DND-41 (cell line): ENCODE data around the gene TMPRSS11E.

ENCODE experiments used
- ATAC-seq: fragments of 200-7000 bp; cut with Tn5 transposase; 3 replicates; pipeline ENCODE4 v1.9.1; 2021; ENCODE audit warnings: low read depth; ENCODE audit not compliant: insufficient read depth
- DNase-seq: peaks from one replicate; pipeline ENCODE4 v3.0.0-alpha.2; 2020
- H2AFZ ChIP-seq: 2 replicates; pipeline ENCODE4 v1.6.0; 2012; ENCODE audit warnings: low read depth, low read length
- H3K27ac ChIP-seq: 2 replicates; pipeline ENCODE4 v1.5.1; 2012; ENCODE audit warnings: low read length, inconsistent platforms
- H3K27me3 ChIP-seq: fragments of 200-600 bp; sonication (generic); 2 replicates; pipeline ENCODE4 v1.6.0; 2012; ENCODE audit warnings: low read length, mild to moderate bottlenecking, inconsistent platforms; ENCODE audit not compliant: insufficient read depth, poor library complexity
- H3K36me3 ChIP-seq: 2 replicates; pipeline ENCODE4 v1.5.1; 2012; ENCODE audit warnings: low read length, inconsistent platforms; ENCODE audit not compliant: insufficient read depth
- H3K4me1 ChIP-seq: 2 replicates; pipeline ENCODE4 v1.5.1; 2012; ENCODE audit warnings: mild to moderate bottlenecking, low read length; ENCODE audit not compliant: insufficient read depth
- H3K4me2 ChIP-seq: 2 replicates; pipeline ENCODE4 v1.6.0; 2012; ENCODE audit warnings: mild to moderate bottlenecking, moderate library complexity, low read length, inconsistent platforms; ENCODE audit not compliant: insufficient read depth
- H3K4me3 ChIP-seq, 2 experiments: fragments of 200-600 bp in 1 of 2; shearing (Covaris generic) in 1 of 2; 2 replicates each; pipeline ENCODE4 v1.5.1; 2012 to 2016; ENCODE audit warnings: inconsistent platforms in 2 of 2, low read length in 2 of 2, mild to moderate bottlenecking in 2 of 2, low read depth in 1 of 2, moderate library complexity in 1 of 2
- H3K79me2 ChIP-seq: 2 replicates; pipeline ENCODE4 v1.6.0; 2012; ENCODE audit warnings: low read length, inconsistent platforms; ENCODE audit not compliant: insufficient read depth
- H3K9ac ChIP-seq: 2 replicates; pipeline ENCODE4 v1.6.0; 2012; ENCODE audit warnings: low read depth, mild to moderate bottlenecking, inconsistent platforms, low read length, moderate library complexity
- H3K9me3 ChIP-seq: 2 replicates; pipeline ENCODE4 v1.5.1; 2012; ENCODE audit warnings: low read length, moderate library complexity, mild to moderate bottlenecking, inconsistent platforms; ENCODE audit not compliant: insufficient read depth, severe bottlenecking
- H4K20me1 ChIP-seq: 2 replicates; pipeline ENCODE4 v1.6.0; 2012; ENCODE audit warnings: low read length; ENCODE audit not compliant: insufficient read depth
- CTCF ChIP-seq: IDR thresholded peaks from 2 replicates; pipeline ENCODE4 v1.5.1; 2012; ENCODE audit warnings: borderline replicate concordance, low read length, moderate library complexity, mild to moderate bottlenecking; ENCODE audit not compliant: poor library complexity, severe bottlenecking; ENCODE audit errors: extremely low read depth
- EZH2 ChIP-seq: IDR thresholded peaks from 3 replicates; pipeline ENCODE4 v1.6.1; 2012; ENCODE audit warnings: borderline replicate concordance, low read depth, mild to moderate bottlenecking, moderate library complexity, low read length, inconsistent platforms; ENCODE audit not compliant: severe bottlenecking

The TMPRSS11E gene

DNA sequence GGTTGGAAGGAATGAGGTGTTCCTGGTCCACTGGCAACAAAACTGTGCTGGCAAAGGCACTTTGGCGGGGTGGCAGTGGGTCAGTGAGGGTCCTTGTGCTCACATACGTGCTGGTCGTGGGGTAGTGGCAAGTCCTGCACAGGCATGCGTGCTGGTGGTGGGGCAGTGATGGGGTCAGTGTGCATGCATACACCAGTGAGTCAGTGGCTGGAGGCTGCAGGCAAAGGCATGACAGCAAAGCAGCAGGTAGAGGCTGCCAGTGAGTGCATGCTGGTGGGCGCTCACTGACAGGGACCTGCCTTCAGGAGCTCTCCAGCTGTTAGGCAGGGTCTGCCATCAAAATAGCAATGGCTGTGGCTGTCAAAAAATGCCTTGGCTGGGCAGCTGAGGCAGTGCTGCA, 42.1 kb downstream of the TMPRSS11E start:
- H3K4me3 ChIP-seq: no peak overlapping the region
- no peak overlapping the region for H3K4me2 ChIP-seq
- no peak overlapping the region for H3K9ac ChIP-seq
- no peaks in the 10 kb centered on the region for H3K27me3 ChIP-seq
- H3K4me1 ChIP-seq: no peaks in the 10 kb centered on the region
- no peak overlapping the region for H3K27ac ChIP-seq
- ATAC-seq: no peak
- DNase-seq: no peak
- H3K79me2 ChIP-seq: no peaks in the 10 kb centered on the region
- no peak overlapping the region for H2AFZ ChIP-seq
- H4K20me1 ChIP-seq: no peaks in the 10 kb centered on the region
- TF ChIP-seq EZH2: no peak
- TF ChIP-seq CTCF: no peak
- no peaks in the 10 kb centered on the region for H3K9me3 ChIP-seq
- H3K36me3 ChIP-seq: no peaks in the 10 kb centered on the region

GRCh38 chr4:68490826-68491457, 43.7 kb downstream of the TMPRSS11E start:
- no peaks in the 10 kb centered on the region for H3K79me2 ChIP-seq
- DNase-seq (no peak), ATAC-seq (no peak)
- H3K4me2 ChIP-seq: no peak overlapping the region
- H2AFZ ChIP-seq: no peak overlapping the region
- no peaks in the 10 kb centered on the region for H3K9me3 ChIP-seq
- H4K20me1 ChIP-seq: no peaks in the 10 kb centered on the region
- H3K4me1 ChIP-seq: no peaks in the 10 kb centered on the region
- H3K27me3 ChIP-seq: no peaks in the 10 kb centered on the region
- no peak overlapping the region for H3K27ac ChIP-seq
- TF ChIP-seq CTCF (no peak), EZH2 (no peak)
- no peak overlapping the region for H3K9ac ChIP-seq
- no peaks in the 10 kb centered on the region for H3K36me3 ChIP-seq
- H3K4me3 ChIP-seq: no peak overlapping the region

- Histone ChIP-seq H4K20me1 (no peaks in the 10 kb centered on the region), H3K4me3 (no peak overlapping the region), H3K27me3 (no peaks in the 10 kb centered on the region), H3K4me1 (no peaks in the 10 kb centered on the region), H3K9me3 (no peaks in the 10 kb centered on the region), H3K27ac (no peak overlapping the region), H3K4me2 (no peak overlapping the region), H3K9ac (no peak overlapping the region), H3K79me2 (no peaks in the 10 kb centered on the region), H2AFZ (no peak overlapping the region), H3K36me3 (no peaks in the 10 kb centered on the region)
- DNase-seq: no peak
- TF ChIP-seq EZH2: no peak
- no peak for TF ChIP-seq CTCF
- ATAC-seq: no peak
Observed at GRCh38 chr4:68494688-68495087, 47.4 kb downstream of the TMPRSS11E start.
